ENCODE measurements around the gene ACOT7. TPM values are rescaled to one million over a fixed set of nuclear protein-coding genes. Genes with fewer than 3 reads are reported as not detected.

The ACOT7 gene
- total RNA-seq, 1 experiment from 2014 or later: 151 TPM

GRCh38 chr1:6243993-6244392, 149.6 kb downstream of the ACOT7 start, which contains the start of gene HES3 (continued):
- TF ChIP-seq AR (CRISPR knock-in tag; IDR thresholded peaks at IDR 0.05): no peak
- TF ChIP-seq, protein P1, sequence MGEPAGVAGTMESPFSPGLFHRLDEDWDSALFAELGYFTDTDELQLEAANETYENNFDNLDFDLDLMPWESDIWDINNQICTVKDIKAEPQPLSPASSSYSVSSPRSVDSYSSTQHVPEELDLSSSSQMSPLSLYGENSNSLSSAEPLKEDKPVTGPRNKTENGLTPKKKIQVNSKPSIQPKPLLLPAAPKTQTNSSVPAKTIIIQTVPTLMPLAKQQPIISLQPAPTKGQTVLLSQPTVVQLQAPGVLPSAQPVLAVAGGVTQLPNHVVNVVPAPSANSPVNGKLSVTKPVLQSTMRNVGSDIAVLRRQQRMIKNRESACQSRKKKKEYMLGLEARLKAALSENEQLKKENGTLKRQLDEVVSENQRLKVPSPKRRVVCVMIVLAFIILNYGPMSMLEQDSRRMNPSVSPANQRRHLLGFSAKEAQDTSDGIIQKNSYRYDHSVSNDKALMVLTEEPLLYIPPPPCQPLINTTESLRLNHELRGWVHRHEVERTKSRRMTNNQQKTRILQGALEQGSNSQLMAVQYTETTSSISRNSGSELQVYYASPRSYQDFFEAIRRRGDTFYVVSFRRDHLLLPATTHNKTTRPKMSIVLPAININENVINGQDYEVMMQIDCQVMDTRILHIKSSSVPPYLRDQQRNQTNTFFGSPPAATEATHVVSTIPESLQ (CRISPR knock-in tag; IDR thresholded peaks at IDR 0.05): no peak
- TF ChIP-seq RORB (CRISPR knock-in tag; IDR thresholded peaks at IDR 0.05): no peak
- TF ChIP-seq ZNF138 (CRISPR knock-in tag; conservative IDR thresholded peaks at IDR 0.05): no peak

DNA sequence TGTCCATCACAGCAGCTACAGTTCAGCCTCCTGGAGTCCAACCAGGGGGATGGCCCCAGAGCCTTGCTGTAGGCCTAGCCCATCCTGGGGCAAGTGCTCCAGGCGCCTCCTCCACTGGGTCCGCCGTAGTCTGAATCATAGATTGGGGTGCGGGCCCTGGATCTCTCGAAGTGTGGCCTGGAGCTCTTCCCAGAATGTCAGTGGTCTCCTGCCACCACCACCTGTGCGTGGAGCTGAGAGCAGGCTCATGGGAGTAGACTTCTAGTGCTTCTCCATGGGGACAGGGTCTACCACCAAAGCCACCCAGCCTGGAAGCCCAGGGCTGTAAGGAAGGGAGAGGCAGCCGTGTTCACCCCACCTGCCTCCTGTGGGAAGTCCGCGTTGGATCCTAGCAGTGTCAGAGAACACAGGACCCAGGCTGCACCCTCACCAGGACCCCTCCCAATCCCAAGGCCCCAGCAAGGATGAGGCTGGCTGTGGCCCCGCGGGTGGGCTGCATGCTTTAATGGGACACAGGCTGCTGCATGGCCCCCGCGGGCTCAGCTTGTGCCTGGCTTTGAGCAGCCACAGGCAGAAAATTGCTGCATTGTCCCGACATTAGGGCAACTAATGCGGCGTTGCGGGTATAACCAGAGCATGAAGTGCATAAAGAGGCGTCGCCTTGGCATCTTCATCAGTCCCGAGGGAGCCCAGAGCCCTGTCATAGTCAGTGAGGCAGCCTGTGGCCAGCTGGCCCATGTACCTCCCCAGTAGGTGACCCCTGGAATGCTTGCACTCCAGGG, 150.3 kb downstream of the ACOT7 start:
- POLR2A ChIA-PET: interaction anchor here (1.3 kb wide), 1 partner anchor 38 kb away, joined by 4 read pairs; no protein-coding TSS in a partner anchor
- ATAC-seq (no peak), DNase-seq (ENCODE audit: low spot score) (no peak)
- Mint-ChIP-seq H3K27ac (no peak overlapping the region), H3K36me3 (no peaks in the 10 kb centered on the region), H3K4me3 (peak overlapping the region; percentile 77), H3K9me3 (no peaks in the 10 kb centered on the region), H3K4me1 (peaks cover 52% of the 10 kb centered on the region), H3K27me3 (ENCODE audit: low read depth) (peaks cover 25% of the 10 kb centered on the region)
- CTCF ChIA-PET: interaction anchor here (0.8 to 21.4 kb wide), 10 partner anchors 37 to 243 kb away, joined by 3 to 489 read pairs (median 8); partner anchors contain the start of genes HES2 and RNF207
- TF ChIP-seq ZNF121 (CRISPR knock-in tag; IDR thresholded peaks at IDR 0.05) (peak; percentile 83), ZNF423 (CRISPR knock-in tag; IDR thresholded peaks at IDR 0.05) (0 out of 2 replicates have a peak, but pooled peaks have one; percentile 1), FOXJ3 (CRISPR knock-in tag; IDR thresholded peaks at IDR 0.05; ENCODE audit: borderline replicate concordance) (no peak)

DNA sequence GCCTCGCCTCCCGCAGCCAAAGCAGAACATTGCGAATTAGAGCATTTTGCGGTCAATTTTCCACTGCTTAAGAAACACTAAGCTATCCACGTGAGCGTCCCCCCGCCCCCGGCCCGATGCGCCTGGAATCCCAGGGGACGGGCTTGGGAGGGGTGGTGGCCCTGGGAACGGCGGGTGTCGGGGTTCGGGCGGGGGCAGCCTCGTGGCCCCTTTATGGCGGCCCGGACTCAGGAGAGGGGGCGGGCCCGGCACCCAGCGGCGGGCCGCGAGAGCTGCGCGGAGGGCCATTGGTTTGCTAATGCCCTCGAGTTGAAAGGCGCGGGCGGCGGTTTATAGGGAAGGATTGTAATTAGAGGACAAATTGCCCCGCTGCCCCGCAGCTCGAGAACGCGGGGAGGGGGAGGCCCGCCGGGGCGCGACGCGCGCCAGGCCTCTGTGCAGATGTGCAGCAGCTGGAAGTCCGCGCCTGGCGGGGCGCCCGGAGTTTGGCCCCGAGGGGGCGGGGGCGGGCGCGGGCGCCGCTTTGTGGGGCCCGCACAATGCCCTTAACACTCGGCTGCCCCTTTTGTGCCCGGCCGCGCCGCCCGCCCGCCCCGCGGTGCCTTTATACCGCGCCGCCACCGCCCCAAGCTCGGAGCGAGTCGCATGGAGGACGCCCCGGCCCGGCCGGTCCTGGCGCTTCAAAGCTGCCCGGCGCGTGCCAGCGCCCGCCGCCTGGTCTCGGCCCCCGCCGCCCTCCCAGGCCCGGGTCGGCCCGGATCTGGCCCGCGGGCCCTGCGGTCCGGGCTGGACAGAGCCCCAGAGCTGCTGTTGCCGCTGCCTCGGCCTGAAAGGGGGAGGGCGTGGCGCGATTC, 151.5 kb downstream of the ACOT7 start:
- H3K4me1 Mint-ChIP-seq: peaks cover 55% of the 10 kb centered on the region
- TF ChIP-seq FOXP4 (CRISPR knock-in tag; IDR thresholded peaks at IDR 0.05) (0 out of 2 replicates have a peak, but pooled peaks have one; percentile 19), NR3C1 (CRISPR knock-in tag; conservative IDR thresholded peaks at IDR 0.05; ENCODE audit: low read depth) (no peak), CREB1 (CRISPR knock-in tag; IDR thresholded peaks at IDR 0.05) (0 out of 2 replicates have a peak, but pooled peaks have one; percentile 43), ZBTB21 (CRISPR knock-in tag; IDR thresholded peaks at IDR 0.05; ENCODE audit: borderline replicate concordance) (0 out of 2 replicates have a peak, but pooled peaks have one; percentile 0), FOXK1 (CRISPR knock-in tag; IDR thresholded peaks at IDR 0.05) (peak; percentile 51; the same call in 1 of the 2 replicates), USF2 (CRISPR knock-in tag; IDR thresholded peaks at IDR 0.05) (no peak), TCF7 (CRISPR knock-in tag; IDR thresholded peaks at IDR 0.05; ENCODE audit: low read depth) (no peak), ZNF423 (CRISPR knock-in tag; IDR thresholded peaks at IDR 0.05) (peak; percentile 73), ELF4 (CRISPR knock-in tag; IDR thresholded peaks at IDR 0.05; ENCODE audit: low read depth) (no peak)
- TF ChIP-seq, protein P2, sequence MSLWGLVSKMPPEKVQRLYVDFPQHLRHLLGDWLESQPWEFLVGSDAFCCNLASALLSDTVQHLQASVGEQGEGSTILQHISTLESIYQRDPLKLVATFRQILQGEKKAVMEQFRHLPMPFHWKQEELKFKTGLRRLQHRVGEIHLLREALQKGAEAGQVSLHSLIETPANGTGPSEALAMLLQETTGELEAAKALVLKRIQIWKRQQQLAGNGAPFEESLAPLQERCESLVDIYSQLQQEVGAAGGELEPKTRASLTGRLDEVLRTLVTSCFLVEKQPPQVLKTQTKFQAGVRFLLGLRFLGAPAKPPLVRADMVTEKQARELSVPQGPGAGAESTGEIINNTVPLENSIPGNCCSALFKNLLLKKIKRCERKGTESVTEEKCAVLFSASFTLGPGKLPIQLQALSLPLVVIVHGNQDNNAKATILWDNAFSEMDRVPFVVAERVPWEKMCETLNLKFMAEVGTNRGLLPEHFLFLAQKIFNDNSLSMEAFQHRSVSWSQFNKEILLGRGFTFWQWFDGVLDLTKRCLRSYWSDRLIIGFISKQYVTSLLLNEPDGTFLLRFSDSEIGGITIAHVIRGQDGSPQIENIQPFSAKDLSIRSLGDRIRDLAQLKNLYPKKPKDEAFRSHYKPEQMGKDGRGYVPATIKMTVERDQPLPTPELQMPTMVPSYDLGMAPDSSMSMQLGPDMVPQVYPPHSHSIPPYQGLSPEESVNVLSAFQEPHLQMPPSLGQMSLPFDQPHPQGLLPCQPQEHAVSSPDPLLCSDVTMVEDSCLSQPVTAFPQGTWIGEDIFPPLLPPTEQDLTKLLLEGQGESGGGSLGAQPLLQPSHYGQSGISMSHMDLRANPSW (CRISPR knock-in tag; conservative IDR thresholded peaks at IDR 0.05; ENCODE audit: low read depth): no peak
- TF ChIP-seq, protein P3, sequence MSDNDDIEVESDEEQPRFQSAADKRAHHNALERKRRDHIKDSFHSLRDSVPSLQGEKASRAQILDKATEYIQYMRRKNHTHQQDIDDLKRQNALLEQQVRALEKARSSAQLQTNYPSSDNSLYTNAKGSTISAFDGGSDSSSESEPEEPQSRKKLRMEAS (CRISPR knock-in tag; IDR thresholded peaks at IDR 0.05): peak; percentile 94

More for the DNA sequence above, 151.5 kb downstream of the ACOT7 start:
- Mint-ChIP-seq H3K9me3 (no peaks in the 10 kb centered on the region), H3K4me3 (peak overlapping the region; percentile 58), H3K36me3 (no peaks in the 10 kb centered on the region), H3K27me3 (ENCODE audit: low read depth) (peaks cover 13% of the 10 kb centered on the region), H3K27ac (peak overlapping the region; percentile 88)
- DNase-seq (ENCODE audit: low spot score) (peak; percentile 82), ATAC-seq (peak; percentile 1; the same call in 1 of the 2 replicates)
- CTCF ChIA-PET: interaction anchor here (0.7 to 21.4 kb wide), 12 partner anchors 10 to 266 kb away, joined by 3 to 489 read pairs (median 4); partner anchors contain the start of genes HES2 and RNF207
- POLR2A ChIA-PET: interaction anchor here (0.8 to 1.3 kb wide), 2 partner anchors 37 to 55 kb away, joined by 4 read pairs; no protein-coding TSS in a partner anchor
